NCI-H2107 (cell line): ENCODE measurements around the gene MIB1.
"Not testable (repeated sequence)": the region's sequence is repeated elsewhere in the genome, so short reads cannot be mapped to it uniquely, and the experiment has no call there.

ENCODE experiments used
- DNase-seq: peaks from one replicate; lab custom pipeline; 2025; lab: John Stamatoyannopoulos, UW

The MIB1 gene

GRCh38 chr18:21740538-21741311 is at the start of gene MIB1:
TSS of gene MIB1 (plus strand) at chr18:21740792. CDS start at chr18:21741584, 792 bp downstream.
- peak; percentile 93 for DNase-seq

- no peak for DNase-seq
Observed at GRCh38 chr18:21693322-21693721, 47.3 kb upstream of the MIB1 start.

GRCh38 chr18:21700528-21701075 is 40.0 kb upstream of the MIB1 start:
- DNase-seq: no peak

- DNase-seq: no peak
Observed at GRCh38 chr18:21701621-21702020, 39.0 kb upstream of the MIB1 start.

GRCh38 chr18:21702602-21703001 is 38.0 kb upstream of the MIB1 start:
- no peak for DNase-seq

- no peak for DNase-seq
Observed at GRCh38 chr18:21703241-21703820, 37.3 kb upstream of the MIB1 start.

- DNase-seq: peak; percentile 69
Observed at GRCh38 chr18:21704603-21705364, 35.8 kb upstream of the MIB1 start, which contains the start of gene ABHD3. TSS of gene ABHD3 (minus strand) at chr18:21704774. CDS start at chr18:21704665, 109 bp downstream.

GRCh38 chr18:21706386-21706865 is 34.2 kb upstream of the MIB1 start:
- DNase-seq: no peak

- not testable (repeated sequence) for DNase-seq
Observed at GRCh38 chr18:21707130-21707529, 33.5 kb upstream of the MIB1 start.

GRCh38 chr18:21714474-21714873 is 26.1 kb upstream of the MIB1 start:
- no peak for DNase-seq

GRCh38 chr18:21722687-21723086 is 17.9 kb upstream of the MIB1 start:
- DNase-seq: no peak

GRCh38 chr18:21725201-21725600 is 15.4 kb upstream of the MIB1 start:
- DNase-seq: no peak

- DNase-seq: no peak
Observed at GRCh38 chr18:21727702-21728101, 12.9 kb upstream of the MIB1 start.

GRCh38 chr18:21733011-21733410 is 7.6 kb upstream of the MIB1 start:
- no peak for DNase-seq

GRCh38 chr18:21735452-21736015 is 5.1 kb upstream of the MIB1 start:
- no peak for DNase-seq

- DNase-seq: not testable (repeated sequence)
Observed at GRCh38 chr18:21736926-21737325, 3.7 kb upstream of the MIB1 start.

- no peak for DNase-seq
Observed at GRCh38 chr18:21739604-21740537, 721 bp upstream of the MIB1 start.

GRCh38 chr18:21741312-21741561 is 645 bp downstream of the MIB1 start:
- no peak for DNase-seq

GRCh38 chr18:21741562-21742314 is 1.1 kb downstream of the MIB1 start:
- DNase-seq: no peak

- DNase-seq: no peak
Observed at GRCh38 chr18:21742315-21742687, 1.7 kb downstream of the MIB1 start.
